Lung (tissue), 12 donors: ENCODE data around the gene TMEM196. TPM values are rescaled to one million over a fixed set of nuclear protein-coding genes. Genes with fewer than 3 reads are reported as not detected.

ENCODE experiments used
- ATAC-seq: fragments of 200-7000 bp; cut with Tn5 transposase; one replicate; pipeline ENCODE4 v1.9.1; 2020; ENCODE audit warnings: moderate number of reproducible peaks; ENCODE audit not compliant: insufficient read depth, low FRiP score
- DNase-seq, 3 donors: peaks; one replicate each; pipeline ENCODE4 v3.0.0-alpha.2; 2013 to 2017
- H3K27ac ChIP-seq, 2 donors: one replicate each; pipeline ENCODE4 v1.5.1; 2013; ENCODE audit warnings: mild to moderate bottlenecking in 2 of 2, moderate library complexity in 2 of 2, control low read depth in 1 of 2, inconsistent platforms in 1 of 2, low read depth in 1 of 2, low read length in 1 of 2
- H3K27me3 ChIP-seq, 3 donors: one replicate each; pipeline ENCODE4 v1.5.1; 2013; ENCODE audit warnings: low read length in 2 of 3; ENCODE audit not compliant: control insufficient read depth in 3 of 3, insufficient read depth in 3 of 3
- H3K36me3 ChIP-seq, 4 donors: one replicate each; pipeline ENCODE4 v1.5.1; 2013; ENCODE audit warnings: low read length in 4 of 4, mild to moderate bottlenecking in 1 of 4, moderate library complexity in 1 of 4; ENCODE audit not compliant: control insufficient read depth in 4 of 4, insufficient read depth in 4 of 4
- H3K4me1 ChIP-seq, 5 donors: one replicate each; pipeline ENCODE4 v1.5.1; 2013; ENCODE audit warnings: low read length in 5 of 5, mild to moderate bottlenecking in 2 of 5, moderate library complexity in 1 of 5; ENCODE audit not compliant: control insufficient read depth in 5 of 5, insufficient read depth in 5 of 5
- H3K4me3 ChIP-seq: one replicate; pipeline ENCODE4 v1.5.1; 2013; ENCODE audit warnings: mild to moderate bottlenecking, control low read depth, moderate library complexity
- H3K9ac ChIP-seq, 2 donors: one replicate each; pipeline ENCODE4 v1.5.1; 2013; ENCODE audit warnings: low read length in 2 of 2, control low read depth in 1 of 2; ENCODE audit not compliant: insufficient read depth in 1 of 2
- H3K9me3 ChIP-seq, 4 donors: one replicate each; pipeline ENCODE4 v1.5.1; 2013; ENCODE audit warnings: low read length in 3 of 4, mild to moderate bottlenecking in 1 of 4, moderate library complexity in 1 of 4; ENCODE audit not compliant: control insufficient read depth in 4 of 4, insufficient read depth in 3 of 4
- CTCF ChIP-seq: IDR thresholded peaks from 2 replicates; pipeline ENCODE4 v1.5.1; 2012; ENCODE audit warnings: mild to moderate bottlenecking; ENCODE audit errors: control extremely low read depth, extremely low read depth
- WGBS, 2 donors: extraction: QIAGEN DNeasy Blood & Tissue Kit; methylation state at CpG; one replicate each; pipeline ENCODE4 v1.1.7; 2013; 5-methylcytosine and 5-hydroxymethylcytosine counted together
- polyA plus RNA-seq, 2 donors: library from polyadenylated mRNA; stranded (reverse); fragments of 200-250 nt; gene quantifications; one replicate each; pipeline ENCODE4 v1.2.1, GENCODE V29; 2013
- total RNA-seq, 2 donors: library from RNA; depleted of rRNA in 1 of 2; stranded (reverse); fragments of >200 nt in 1 of 2; gene quantifications; one replicate each; pipeline ENCODE4 v1.2.1, GENCODE V29; 2014 to 2021
- donor health status: control.
- donor health status: control.
- donor health status: Bipolar disorder and iron deficiency.
- donor health status: healthy.
- donor health status: DM: yes; HTN: yes; CAD: no.

Gene TMEM196
- total and polyA plus RNA-seq, 4 donors = 0.06 TPM; not detected in 3

GRCh38 chr7:19701471-19701870 is 71.9 kb downstream of the TMEM196 start:
- Histone ChIP-seq H3K36me3 (peaks cover 0 to 14% (median 5%) of the 10 kb centered on the region in 4 donors), H3K27me3 (no peaks in the 10 kb centered on the region), H3K4me1 (no peaks in the 10 kb centered on the region), H3K9ac (no peak overlapping the region), H3K9me3 (no peaks in the 10 kb centered on the region), H3K4me3 (no peak overlapping the region), H3K27ac (no peak overlapping the region)
- WGBS, 2 donors = 88 to 89% methylated on average over 4 of the region's 4 CpGs
- no peak for DNase-seq
- TF ChIP-seq CTCF = no peak
- ATAC-seq = no peak

GRCh38 chr7:19700936-19701335 is 72.5 kb downstream of the TMEM196 start:
- Histone ChIP-seq H3K9me3 (no peaks in the 10 kb centered on the region), H3K9ac (no peak overlapping the region), H3K4me1 (no peaks in the 10 kb centered on the region), H3K27me3 (no peaks in the 10 kb centered on the region), H3K36me3 (peaks cover 0 to 14% (median 5%) of the 10 kb centered on the region in 4 donors), H3K4me3 (no peak overlapping the region), H3K27ac (no peak overlapping the region)
- TF ChIP-seq CTCF = no peak
- no peak for DNase-seq
- ATAC-seq = no peak
- WGBS, 2 donors = 94% methylated on average over 3 of the region's 3 CpGs

DNA sequence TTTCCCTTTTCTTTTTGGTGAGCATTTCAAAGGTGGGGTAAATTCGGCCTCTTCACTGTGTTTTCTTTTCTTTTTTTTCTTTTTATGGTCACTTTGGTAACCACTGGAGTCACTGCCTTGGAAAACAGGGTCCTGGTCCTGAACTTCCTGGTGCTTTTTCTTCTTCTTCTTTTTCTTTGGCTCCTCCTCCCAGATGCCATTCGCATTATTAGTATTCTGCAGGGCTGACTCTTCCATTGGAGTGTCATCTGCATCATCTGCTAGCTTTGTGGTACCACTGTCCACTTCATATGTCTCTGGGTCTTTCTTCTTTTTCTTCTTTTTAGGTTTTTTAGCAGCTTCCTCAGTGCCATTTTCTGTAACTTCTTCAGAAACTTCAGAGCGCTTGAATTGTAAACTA is 75.1 kb downstream of the TMEM196 start:
- no peak for ATAC-seq
- H3K27ac ChIP-seq = no peak overlapping the region
- TF ChIP-seq CTCF = no peak
- H3K36me3 ChIP-seq = peaks cover 0 to 10% (median 4%) of the 10 kb centered on the region in 4 donors
- no peaks in the 10 kb centered on the region for H3K9me3 ChIP-seq
- DNase-seq = no peak
- H3K4me3 ChIP-seq = no peak overlapping the region
- WGBS, 2 donors = 93 to 94% methylated on average over 3 of the region's 3 CpGs
- no peaks in the 10 kb centered on the region for H3K4me1 ChIP-seq
- no peak overlapping the region for H3K9ac ChIP-seq
- no peaks in the 10 kb centered on the region for H3K27me3 ChIP-seq

GRCh38 chr7:19696926-19697325 is 76.5 kb downstream of the TMEM196 start:
- H3K4me3 ChIP-seq = no peak overlapping the region
- TF ChIP-seq CTCF = no peak
- H3K27ac ChIP-seq = no peak overlapping the region
- no peak overlapping the region for H3K9ac ChIP-seq
- DNase-seq = no peak
- H3K9me3 ChIP-seq = no peaks in the 10 kb centered on the region
- ATAC-seq = no peak
- no peaks in the 10 kb centered on the region for H3K4me1 ChIP-seq
- H3K36me3 ChIP-seq = peaks cover 0 to 8% (median 4%) of the 10 kb centered on the region in 4 donors
- H3K27me3 ChIP-seq = no peaks in the 10 kb centered on the region
